Thyroid gland (tissue), 4 donors: ENCODE data around the gene SFXN4.

ENCODE experiments used
- POLR2A ChIP-seq, 2 donors: fragments of 450-650 bp; IDR thresholded peaks; one replicate each; pipeline ENCODE4 v1.6.1; 2017; ENCODE audit warnings: antibody characterized with exemption in 2 of 2, mild to moderate bottlenecking in 2 of 2, moderate library complexity in 1 of 2
- TF ChIP-seq, protein P1 (sequence below), 6 experiments: fragments of 200-600 bp in 3 of 6; fragments of 450-650 bp in 3 of 6; sonication (generic) in 3 of 6; IDR thresholded peaks; one replicate each; pipeline ENCODE4 v1.5.1; 2016 to 2019; ENCODE audit warnings: antibody characterized with exemption in 6 of 6, mild to moderate bottlenecking in 2 of 6, inconsistent platforms in 1 of 6, moderate library complexity in 1 of 6

DNA sequence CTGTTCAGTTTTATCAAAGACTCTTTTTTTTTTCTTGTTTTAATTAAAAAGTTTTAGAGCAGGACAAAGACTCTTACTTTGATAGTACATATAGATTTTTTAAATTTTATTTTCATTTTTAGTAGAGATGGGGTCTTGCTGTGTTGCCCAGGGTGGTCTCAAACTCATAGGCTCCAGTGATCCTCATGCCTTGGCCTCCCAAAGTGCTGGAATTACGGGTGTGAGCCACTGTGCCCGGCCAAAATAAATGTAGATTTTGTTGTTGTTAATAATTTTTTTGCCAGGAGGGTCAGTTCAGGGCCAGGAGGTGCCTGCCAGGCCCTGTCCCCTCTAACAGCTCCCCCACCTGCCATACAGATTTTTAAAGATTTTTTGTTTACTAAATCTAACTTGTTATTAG lies 44.6 kb downstream of the SFXN4 start:
- TF ChIP-seq, protein P1, sequence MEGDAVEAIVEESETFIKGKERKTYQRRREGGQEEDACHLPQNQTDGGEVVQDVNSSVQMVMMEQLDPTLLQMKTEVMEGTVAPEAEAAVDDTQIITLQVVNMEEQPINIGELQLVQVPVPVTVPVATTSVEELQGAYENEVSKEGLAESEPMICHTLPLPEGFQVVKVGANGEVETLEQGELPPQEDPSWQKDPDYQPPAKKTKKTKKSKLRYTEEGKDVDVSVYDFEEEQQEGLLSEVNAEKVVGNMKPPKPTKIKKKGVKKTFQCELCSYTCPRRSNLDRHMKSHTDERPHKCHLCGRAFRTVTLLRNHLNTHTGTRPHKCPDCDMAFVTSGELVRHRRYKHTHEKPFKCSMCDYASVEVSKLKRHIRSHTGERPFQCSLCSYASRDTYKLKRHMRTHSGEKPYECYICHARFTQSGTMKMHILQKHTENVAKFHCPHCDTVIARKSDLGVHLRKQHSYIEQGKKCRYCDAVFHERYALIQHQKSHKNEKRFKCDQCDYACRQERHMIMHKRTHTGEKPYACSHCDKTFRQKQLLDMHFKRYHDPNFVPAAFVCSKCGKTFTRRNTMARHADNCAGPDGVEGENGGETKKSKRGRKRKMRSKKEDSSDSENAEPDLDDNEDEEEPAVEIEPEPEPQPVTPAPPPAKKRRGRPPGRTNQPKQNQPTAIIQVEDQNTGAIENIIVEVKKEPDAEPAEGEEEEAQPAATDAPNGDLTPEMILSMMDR (IDR thresholded peaks at IDR 0.05), result no peak
- no peak for TF ChIP-seq POLR2A (IDR thresholded peaks at IDR 0.05)
